Fibroblast of peridontal ligament (primary cell): ENCODE data around the gene HSD17B13.
A peak's percentile ranks its signal among the peaks of the same experiment; 100 is the strongest.
"Not testable (repeated sequence)": the region's sequence is repeated elsewhere in the genome, so short reads cannot be mapped to it uniquely, and the experiment has no call there.

Source experiments
- DNase-seq: peaks from one replicate; pipeline ENCODE4 v3.0.0-alpha.2; 2010; ENCODE audit errors: extremely low read depth

HSD17B13 gene

GRCh38 chr4:87316961-87317360, 5.7 kb downstream of the HSD17B13 start:
- DNase-seq, result no peak

GRCh38 chr4:87315000-87315399, 7.7 kb downstream of the HSD17B13 start:
- not testable (repeated sequence) for DNase-seq

- no peak for DNase-seq
Measured at GRCh38 chr4:87313756-87314155, 8.9 kb downstream of the HSD17B13 start.

- no peak for DNase-seq
Measured at GRCh38 chr4:87311684-87312083, 11.0 kb downstream of the HSD17B13 start.

GRCh38 chr4:87310691-87311335, 11.9 kb downstream of the HSD17B13 start:
- no peak for DNase-seq

GRCh38 chr4:87309625-87310024, 13.1 kb downstream of the HSD17B13 start:
- peak; percentile 66 for DNase-seq

- no peak for DNase-seq
Measured at GRCh38 chr4:87306056-87306455, 16.6 kb downstream of the HSD17B13 start.

GRCh38 chr4:87305562-87305961, 17.1 kb downstream of the HSD17B13 start:
- no peak for DNase-seq

- DNase-seq, result peak; percentile 14
Measured at GRCh38 chr4:87304745-87305432, 17.8 kb downstream of the HSD17B13 start.

GRCh38 chr4:87299898-87300297, 22.8 kb downstream of the HSD17B13 start:
- DNase-seq, result no peak

- DNase-seq, result no peak
Measured at GRCh38 chr4:87298362-87298761, 24.3 kb downstream of the HSD17B13 start.

GRCh38 chr4:87294911-87295310, 27.8 kb downstream of the HSD17B13 start:
- DNase-seq, result not testable (repeated sequence)

GRCh38 chr4:87293889-87294288, 28.8 kb downstream of the HSD17B13 start:
- DNase-seq, result not testable (repeated sequence)

GRCh38 chr4:87286970-87287369, 35.7 kb downstream of the HSD17B13 start:
- DNase-seq, result no peak

GRCh38 chr4:87284268-87284667, 38.4 kb downstream of the HSD17B13 start:
- DNase-seq, result not testable (repeated sequence)

- no peak for DNase-seq
Measured at GRCh38 chr4:87283151-87283550, 39.5 kb downstream of the HSD17B13 start.

GRCh38 chr4:87281603-87282002, 41.1 kb downstream of the HSD17B13 start:
- DNase-seq, result no peak

GRCh38 chr4:87278335-87278794, 44.3 kb downstream of the HSD17B13 start:
- no peak for DNase-seq

- no peak for DNase-seq
Measured at GRCh38 chr4:87275311-87275710, 47.4 kb downstream of the HSD17B13 start.

- no peak for DNase-seq
Measured at GRCh38 chr4:87274803-87275202, 47.9 kb downstream of the HSD17B13 start.

GRCh38 chr4:87274327-87274726, 48.4 kb downstream of the HSD17B13 start:
- no peak for DNase-seq

- no peak for DNase-seq
Measured at GRCh38 chr4:87270825-87271224, 51.9 kb downstream of the HSD17B13 start.

GRCh38 chr4:87270144-87270543, 52.5 kb downstream of the HSD17B13 start:
- peak; percentile 63 for DNase-seq
